GM18508 (cell line): ENCODE results near the gene RETREG3.
"Not testable (repeated sequence)": the region's sequence is repeated elsewhere in the genome, so short reads cannot be mapped to it uniquely, and the experiment has no call there.

Experiments
- ATAC-seq: cut with Tn5 transposase; IDR thresholded peaks from one replicate; pipeline ENCODE4 v1.9.1; 2021; ENCODE audit warnings: moderate number of reproducible peaks; ENCODE audit not compliant: insufficient read depth, unreplicated experiment

RETREG3 gene

DNA sequence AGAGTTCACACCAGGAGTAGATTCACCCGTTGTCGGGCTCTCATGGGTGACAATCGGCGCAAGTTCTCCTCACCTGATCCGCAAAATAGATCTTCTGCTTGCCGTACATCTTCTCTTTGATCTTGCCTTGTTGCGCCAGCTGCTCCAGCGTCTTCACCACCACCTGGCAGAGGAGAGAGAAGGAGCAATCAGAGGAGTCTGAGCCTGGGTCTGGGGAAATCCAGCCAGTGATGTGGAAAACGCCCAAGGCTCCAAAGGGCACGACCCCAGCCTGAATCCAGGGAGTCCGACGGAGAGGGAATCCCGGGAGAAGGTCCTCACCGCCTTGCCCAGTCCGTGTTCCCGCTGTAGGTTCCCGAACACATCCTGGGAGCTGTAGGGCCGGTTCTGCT lies 32.0 kb downstream of the RETREG3 start:
- ATAC-seq, result no peak

DNA sequence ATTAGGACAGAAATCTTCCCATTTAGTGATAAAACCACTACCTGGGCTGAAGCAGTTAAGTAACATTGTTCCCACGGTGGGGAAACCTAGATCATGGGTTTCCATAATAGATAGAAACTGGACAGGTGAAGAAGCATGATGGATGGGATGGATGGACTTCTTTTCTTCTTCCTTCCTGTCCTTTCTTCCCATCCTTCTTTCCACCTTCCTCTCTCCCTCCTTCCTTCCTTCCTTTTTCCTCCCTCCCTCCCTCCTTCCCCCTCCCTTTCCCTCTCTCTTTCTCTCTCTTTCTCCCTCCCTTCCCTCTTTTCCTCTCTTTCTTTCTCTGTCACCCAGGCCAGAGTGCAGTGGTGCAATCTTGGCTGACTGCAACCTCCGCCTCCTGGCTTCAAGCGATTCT lies 34.7 kb downstream of the RETREG3 start:
- ATAC-seq, result no peak

GRCh38 chr17:42573095-42573494 lies 36.1 kb downstream of the RETREG3 start:
- no peak for ATAC-seq

DNA sequence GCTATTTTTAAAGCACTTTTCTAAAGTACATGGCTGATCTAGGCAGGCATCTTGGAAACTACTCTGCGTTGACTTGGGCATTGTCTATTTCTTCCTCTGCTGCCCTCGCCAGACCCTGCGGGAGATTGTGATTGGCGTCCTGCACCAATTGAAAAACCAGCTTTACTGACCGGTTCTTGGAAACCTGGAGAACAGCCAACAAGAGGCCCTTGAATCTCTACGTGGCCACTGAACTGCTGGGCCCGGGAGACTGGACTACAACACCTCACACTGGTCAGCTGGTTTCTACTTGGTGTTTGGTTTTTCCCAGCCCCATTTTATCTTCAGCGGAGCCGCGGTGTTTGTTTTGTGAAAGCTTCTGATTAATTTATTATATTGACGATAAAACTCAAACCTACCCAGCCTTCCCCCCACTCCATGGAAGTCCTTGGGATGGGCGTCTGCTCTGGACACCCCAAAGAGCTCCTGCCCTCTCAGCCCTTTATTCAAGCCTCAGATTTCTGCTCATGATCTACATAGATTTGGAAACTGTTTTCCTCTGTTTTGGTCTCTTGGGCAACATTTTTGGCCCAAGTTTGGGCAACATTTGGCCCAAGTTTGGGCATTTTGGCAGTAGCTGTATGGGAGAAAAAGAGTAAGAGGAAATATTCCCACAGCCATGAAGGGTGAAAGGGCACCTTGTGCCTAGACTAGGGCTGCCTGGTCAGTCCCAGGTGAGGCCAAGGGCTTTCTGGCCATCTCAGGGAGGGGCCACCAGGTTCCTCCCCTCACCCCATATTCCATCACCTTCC lies 37.5 kb downstream of the RETREG3 start:
- no peak for ATAC-seq

GRCh38 chr17:42568341-42569111 lies 40.6 kb downstream of the RETREG3 start:
- ATAC-seq, result no peak

GRCh38 chr17:42566883-42567573 lies 42.1 kb downstream of the RETREG3 start, which contains the start of gene MLX:
Gene MLX, plus strand, starts transcription at chr17:42567100. Its CDS starts 25 bp downstream, at chr17:42567125.
- ATAC-seq, result peak; percentile 37

DNA sequence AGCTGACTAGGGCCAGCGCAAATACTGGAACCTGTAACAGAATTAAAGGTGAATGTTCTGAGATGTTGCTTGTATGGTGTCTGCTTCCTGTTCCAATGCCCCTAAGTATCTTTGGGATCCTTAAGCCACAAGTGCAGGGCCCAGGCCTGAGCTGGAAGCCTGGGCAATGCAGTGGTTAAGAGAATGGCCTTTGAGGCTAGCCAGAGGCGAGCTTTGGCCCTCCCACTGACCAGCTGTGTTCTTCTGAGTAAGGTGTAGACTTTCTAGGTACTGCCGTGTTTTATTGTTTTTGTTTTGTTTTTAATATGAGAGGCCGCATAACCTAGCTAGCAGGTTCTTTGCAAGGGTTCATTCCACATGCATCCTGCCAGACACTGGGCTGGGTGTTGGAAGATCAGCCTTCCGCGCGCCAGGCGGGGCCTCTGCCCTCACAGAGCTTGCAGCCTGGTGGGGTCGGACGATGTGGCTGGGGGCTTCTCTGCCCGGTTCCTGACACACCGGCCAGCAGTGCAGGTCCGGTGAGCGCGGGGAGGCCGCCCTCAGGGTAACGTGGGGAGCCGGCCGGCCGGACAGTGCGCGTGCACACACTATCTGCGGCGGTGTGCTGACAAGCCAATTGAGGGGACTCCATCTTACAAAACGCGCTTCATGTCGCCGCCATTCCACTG lies 42.8 kb downstream of the RETREG3 start:
- no peak for ATAC-seq

DNA sequence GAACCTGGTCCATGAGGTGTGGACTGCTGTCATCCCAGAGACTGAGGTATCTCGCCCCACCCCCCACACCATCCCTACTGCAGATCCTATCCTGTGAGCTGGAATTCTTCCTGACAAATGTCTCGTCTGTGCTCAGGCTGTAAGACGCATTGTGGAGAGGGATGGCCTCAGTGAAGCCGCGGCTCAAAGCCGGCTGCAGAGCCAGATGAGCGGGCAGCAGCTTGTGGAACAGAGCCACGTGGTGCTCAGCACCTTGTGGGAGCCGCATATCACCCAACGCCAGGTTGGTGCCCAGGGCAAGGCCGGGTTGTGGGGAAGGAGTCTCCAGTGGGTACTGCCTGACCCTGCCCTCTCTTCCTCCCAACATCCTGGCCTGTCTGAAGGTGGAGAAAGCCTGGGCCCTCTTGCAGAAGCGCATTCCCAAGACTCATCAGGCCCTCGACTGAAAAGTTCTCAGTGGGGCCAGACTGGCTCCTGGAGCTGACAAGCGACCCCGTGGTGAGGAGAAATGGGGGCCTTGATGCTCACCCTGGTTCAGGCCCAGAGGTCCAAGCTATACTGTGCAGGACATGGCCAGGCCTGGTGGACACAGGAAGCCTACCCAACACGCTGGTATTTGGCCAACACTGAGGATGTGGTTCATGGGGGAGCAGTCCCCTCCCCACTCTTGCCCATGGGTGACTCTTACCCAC lies 43.5 kb downstream of the RETREG3 start:
- ATAC-seq, result no peak

GRCh38 chr17:42564815-42565522 lies 44.2 kb downstream of the RETREG3 start:
- no peak for ATAC-seq

DNA sequence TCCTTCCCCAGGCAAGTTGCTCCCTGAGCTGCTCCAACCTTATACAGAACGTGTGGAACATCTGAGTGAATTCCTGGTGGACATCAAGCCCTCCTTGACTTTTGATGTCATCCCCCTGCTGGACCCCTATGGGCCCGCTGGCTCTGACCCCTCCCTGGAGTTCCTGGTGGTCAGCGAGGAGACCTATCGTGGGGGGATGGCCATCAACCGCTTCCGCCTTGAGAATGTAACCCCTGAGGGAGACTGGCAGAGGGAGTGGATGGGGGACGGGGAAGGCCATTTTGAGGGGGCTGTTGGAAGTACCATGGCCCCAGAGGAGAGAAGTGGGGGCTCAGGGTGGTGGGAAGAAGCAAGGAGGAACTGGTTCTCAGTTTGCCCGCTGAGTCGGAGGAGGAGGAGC lies 45.2 kb downstream of the RETREG3 start:
- no peak for ATAC-seq

- no peak for ATAC-seq
These were observed 45.6 kb downstream of the RETREG3 start for GRCh38 chr17:42563543-42563942.

DNA sequence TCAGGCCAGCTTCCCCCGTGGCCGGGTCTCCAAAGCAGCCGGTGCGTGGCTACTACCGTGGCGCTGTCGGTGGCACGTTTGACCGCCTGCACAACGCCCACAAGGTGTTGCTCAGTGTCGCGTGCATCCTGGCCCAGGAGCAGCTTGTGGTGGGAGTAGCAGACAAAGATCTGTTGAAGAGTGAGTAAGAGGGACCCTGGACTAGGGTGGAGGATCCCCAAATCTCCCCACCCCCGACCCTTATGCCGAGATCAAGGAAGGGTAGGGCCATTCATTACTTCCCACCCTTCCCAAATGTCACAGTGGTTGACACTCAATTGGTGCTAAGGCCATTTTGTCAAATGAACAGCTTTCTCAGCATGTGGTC lies 46.0 kb downstream of the RETREG3 start:
- ATAC-seq, result no peak

- ATAC-seq, result no peak
These were observed 46.6 kb downstream of the RETREG3 start for GRCh38 chr17:42562388-42563142.

GRCh38 chr17:42561897-42562387 lies 47.2 kb downstream of the RETREG3 start, which contains the start of gene COASY:
Gene COASY, plus strand, starts transcription at chr17:42562148. Its CDS starts 475 bp downstream, at chr17:42562623.
- ATAC-seq, result no peak

GRCh38 chr17:42560246-42560645 lies 48.9 kb downstream of the RETREG3 start:
- ATAC-seq, result no peak

GRCh38 chr17:42559075-42559474 lies 50.1 kb downstream of the RETREG3 start:
- ATAC-seq, result no peak

DNA sequence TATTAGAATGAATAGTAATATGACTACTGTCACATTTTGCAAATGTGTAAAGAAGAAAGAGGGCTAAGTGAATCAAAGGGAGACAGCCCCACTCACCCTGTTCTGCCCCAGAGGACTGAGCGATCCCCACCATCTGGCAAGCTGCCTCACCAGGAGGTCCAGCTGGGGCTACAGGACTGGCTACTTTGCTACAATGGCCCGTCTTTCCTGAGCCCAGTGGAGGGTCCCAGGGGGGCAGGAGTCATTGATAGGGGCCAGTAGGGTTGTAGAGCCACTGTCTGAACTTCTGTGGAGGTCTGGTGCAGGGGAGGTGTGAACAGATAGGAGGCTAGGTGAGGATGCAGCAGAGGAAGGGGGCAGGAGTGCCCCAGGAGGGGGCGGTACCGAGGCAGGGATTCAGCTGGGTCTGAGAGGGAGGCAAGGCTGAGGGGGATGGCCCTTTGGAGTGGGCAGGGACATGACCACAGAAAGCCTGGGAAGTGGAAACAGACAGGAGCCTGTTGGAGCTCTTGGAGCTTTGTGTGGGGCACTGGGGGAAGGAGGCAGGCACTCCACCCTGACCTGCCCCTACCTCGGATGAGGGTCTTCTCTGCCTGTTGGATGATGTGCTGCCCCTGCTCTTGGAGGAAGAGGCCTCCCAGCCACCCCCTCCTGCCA lies 53.1 kb downstream of the RETREG3 start:
- ATAC-seq, result not testable (repeated sequence)

DNA sequence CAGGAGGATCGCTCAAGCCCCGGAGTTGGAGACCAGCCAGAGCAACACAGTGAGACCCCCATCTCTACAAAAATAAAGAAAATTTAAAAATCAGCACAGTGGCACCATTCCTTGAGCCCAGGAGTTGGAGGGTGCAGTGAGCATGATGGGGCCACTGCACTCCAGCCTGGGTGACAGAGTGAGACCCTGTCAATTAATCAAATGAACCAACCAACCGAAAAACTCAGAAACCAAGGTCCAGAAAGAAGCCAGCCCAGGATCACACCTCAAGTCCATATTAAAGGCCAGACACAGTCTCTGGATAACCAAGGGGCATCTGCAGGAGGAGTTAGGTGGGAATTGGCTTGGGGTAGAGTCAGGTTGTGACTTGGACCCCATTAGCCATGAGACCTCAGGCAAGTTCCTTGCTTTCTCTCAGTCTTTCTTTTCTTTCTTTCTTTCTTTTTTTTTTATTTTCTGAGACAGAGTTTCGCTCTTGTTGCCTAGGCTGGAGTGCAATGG lies 54.0 kb downstream of the RETREG3 start:
- no peak for ATAC-seq
